Measurements from ENCODE around the gene GALK2.

The GALK2 gene

GRCh38 chr15:49169880-49170597 is at the start of gene GALK2:
TSS of gene GALK2 (plus strand) at chr15:49170247. CDS start at chr15:49170323, 76 bp downstream.
- DNase-seq (ENCODE audit: low spot score): peak; percentile 81

GRCh38 chr15:49120832-49121231 is 49.2 kb upstream of the GALK2 start:
- no peak for DNase-seq (ENCODE audit: low spot score)

- DNase-seq (ENCODE audit: low spot score): no peak
Observed at GRCh38 chr15:49121901-49122300, 48.1 kb upstream of the GALK2 start.

- no peak for DNase-seq (ENCODE audit: low spot score)
Observed at GRCh38 chr15:49122541-49123062, 47.4 kb upstream of the GALK2 start.

GRCh38 chr15:49124371-49124770 is 45.7 kb upstream of the GALK2 start:
- DNase-seq (ENCODE audit: low spot score): no peak

GRCh38 chr15:49131403-49131802 is 38.6 kb upstream of the GALK2 start:
- DNase-seq (ENCODE audit: low spot score): no peak

- DNase-seq (ENCODE audit: low spot score): no peak
Observed at GRCh38 chr15:49134683-49135341, 35.2 kb upstream of the GALK2 start.

GRCh38 chr15:49135342-49135857 is 34.6 kb upstream of the GALK2 start:
- no peak for DNase-seq (ENCODE audit: low spot score)

GRCh38 chr15:49135911-49136310 is 34.1 kb upstream of the GALK2 start:
- no peak for DNase-seq (ENCODE audit: low spot score)

GRCh38 chr15:49137861-49138260 is 32.2 kb upstream of the GALK2 start:
- no peak for DNase-seq (ENCODE audit: low spot score)

- DNase-seq (ENCODE audit: low spot score): peak; percentile 75
Observed at GRCh38 chr15:49145651-49146609, 24.1 kb upstream of the GALK2 start.

GRCh38 chr15:49148298-49148697 is 21.7 kb upstream of the GALK2 start:
- DNase-seq (ENCODE audit: low spot score): no peak

- DNase-seq (ENCODE audit: low spot score): no peak
Observed at GRCh38 chr15:49148727-49149126, 21.3 kb upstream of the GALK2 start.

GRCh38 chr15:49151831-49152230 is 18.2 kb upstream of the GALK2 start:
- no peak for DNase-seq (ENCODE audit: low spot score)

- no peak for DNase-seq (ENCODE audit: low spot score)
Observed at GRCh38 chr15:49152552-49153312, 17.3 kb upstream of the GALK2 start.

GRCh38 chr15:49154359-49154758 is 15.7 kb upstream of the GALK2 start:
- DNase-seq (ENCODE audit: low spot score): peak; percentile 35

- DNase-seq (ENCODE audit: low spot score): no peak
Observed at GRCh38 chr15:49154799-49155109, 15.3 kb upstream of the GALK2 start.

GRCh38 chr15:49155110-49155833 is 14.8 kb upstream of the GALK2 start, which contains the start of gene COPS2:
TSS of gene COPS2 (minus strand) at chr15:49155599. CDS start at chr15:49155578, 21 bp downstream.
- DNase-seq (ENCODE audit: low spot score): peak; percentile 99

- DNase-seq (ENCODE audit: low spot score): peak; percentile 53
Observed at GRCh38 chr15:49155834-49156627, 14.0 kb upstream of the GALK2 start.

- DNase-seq (ENCODE audit: low spot score): no peak
Observed at GRCh38 chr15:49163678-49164077, 6.4 kb upstream of the GALK2 start.
